ENCODE data around the gene SLC24A5. TPM values are rescaled to one million over a fixed set of nuclear protein-coding genes. Genes with fewer than 3 reads are reported as not detected.

SLC24A5 gene
- total and polyA plus RNA-seq, 8 donors, result 0.19 TPM; not detected in 7

DNA sequence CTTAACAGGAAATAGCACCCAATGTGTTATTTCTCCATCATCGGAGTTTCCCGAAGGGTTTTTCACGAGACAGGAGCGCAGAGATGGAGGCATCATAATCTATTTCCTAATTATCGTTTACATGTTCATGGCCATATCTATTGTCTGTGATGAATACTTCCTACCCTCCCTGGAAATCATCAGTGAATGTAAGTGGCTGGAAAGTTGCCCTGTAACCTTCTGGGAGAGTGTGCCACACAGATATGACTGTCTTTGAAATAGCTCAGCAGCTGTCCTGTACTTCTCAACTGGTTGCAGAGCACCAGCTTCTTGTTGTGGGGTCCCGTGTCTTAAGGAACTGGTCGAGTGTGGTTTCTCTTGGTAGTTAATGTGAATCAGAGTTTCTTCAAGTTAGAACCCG lies 1.1 kb downstream of the SLC24A5 start:
- Histone ChIP-seq H3K4me1 (no peaks in the 10 kb centered on the region), H3K27ac (no peak overlapping the region), H3K27me3 (no peaks in the 10 kb centered on the region), H3K4me3 (no peak overlapping the region), H3K36me3 (no peaks in the 10 kb centered on the region), H3K9me3 (no peaks in the 10 kb centered on the region)
- intact Hi-C loops (cut with DNase I), result no loop called here
- FAIRE-seq, result no peak
- WGBS, 2 donors, result 76 to 83% methylated on average over 8 of the region's 8 CpGs
- TF ChIP-seq, protein P1, sequence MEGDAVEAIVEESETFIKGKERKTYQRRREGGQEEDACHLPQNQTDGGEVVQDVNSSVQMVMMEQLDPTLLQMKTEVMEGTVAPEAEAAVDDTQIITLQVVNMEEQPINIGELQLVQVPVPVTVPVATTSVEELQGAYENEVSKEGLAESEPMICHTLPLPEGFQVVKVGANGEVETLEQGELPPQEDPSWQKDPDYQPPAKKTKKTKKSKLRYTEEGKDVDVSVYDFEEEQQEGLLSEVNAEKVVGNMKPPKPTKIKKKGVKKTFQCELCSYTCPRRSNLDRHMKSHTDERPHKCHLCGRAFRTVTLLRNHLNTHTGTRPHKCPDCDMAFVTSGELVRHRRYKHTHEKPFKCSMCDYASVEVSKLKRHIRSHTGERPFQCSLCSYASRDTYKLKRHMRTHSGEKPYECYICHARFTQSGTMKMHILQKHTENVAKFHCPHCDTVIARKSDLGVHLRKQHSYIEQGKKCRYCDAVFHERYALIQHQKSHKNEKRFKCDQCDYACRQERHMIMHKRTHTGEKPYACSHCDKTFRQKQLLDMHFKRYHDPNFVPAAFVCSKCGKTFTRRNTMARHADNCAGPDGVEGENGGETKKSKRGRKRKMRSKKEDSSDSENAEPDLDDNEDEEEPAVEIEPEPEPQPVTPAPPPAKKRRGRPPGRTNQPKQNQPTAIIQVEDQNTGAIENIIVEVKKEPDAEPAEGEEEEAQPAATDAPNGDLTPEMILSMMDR (IDR thresholded peaks at IDR 0.05), result no peak
- DNase-seq, result no peak
- ATAC-seq, result no peak

DNA sequence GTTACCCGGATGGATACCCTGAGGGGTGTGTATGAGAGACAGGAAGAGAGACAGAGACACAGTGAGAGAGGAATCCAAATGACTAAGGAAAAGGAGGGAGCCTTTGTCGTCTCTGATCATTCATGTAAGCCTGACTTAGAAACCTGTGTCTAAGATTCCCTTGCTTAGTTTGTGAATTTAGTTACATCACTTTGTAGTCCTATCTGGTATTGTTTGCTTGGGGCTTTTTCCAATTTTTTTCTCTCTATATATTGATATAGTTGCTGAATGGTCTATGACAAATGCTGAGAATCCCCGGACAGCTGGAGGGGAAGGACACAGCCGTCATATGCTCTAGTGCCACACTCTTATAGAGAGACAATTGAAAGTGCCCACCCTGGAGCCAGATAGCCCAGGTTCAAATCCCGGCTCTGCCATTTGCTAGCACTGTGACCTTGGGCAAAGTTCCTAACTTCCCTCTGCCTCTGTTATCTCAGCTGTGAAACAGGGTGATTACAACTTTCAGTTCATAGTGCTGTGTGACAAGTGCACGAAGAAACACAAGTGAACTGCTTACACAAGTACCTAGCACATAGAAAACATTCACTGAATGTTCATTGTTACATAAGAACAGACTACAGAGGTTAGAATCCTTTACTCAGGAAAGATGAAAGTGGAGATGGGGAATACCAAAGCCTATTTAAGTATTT lies 6.0 kb downstream of the SLC24A5 start:
- FAIRE-seq (no peak), ATAC-seq (peak; percentile 78 to 94 (median 88)), DNase-seq (peak in 3 of 6 donors; percentile 22 to 38 (median 25))
- intact Hi-C loops (cut with DNase I), result no loop called here
- no peak overlapping the region for H3K4me3 ChIP-seq
- peaks cover 0 to 5% (median 5%) of the 10 kb centered on the region in 3 donors for H3K4me1 ChIP-seq
- no peaks in the 10 kb centered on the region for H3K36me3 ChIP-seq
- TF ChIP-seq, protein P1 (IDR thresholded peaks at IDR 0.05), result no peak
- H3K27ac ChIP-seq, result no peak overlapping the region
- no peaks in the 10 kb centered on the region for H3K9me3 ChIP-seq
- WGBS, 2 donors, result 29 to 43% methylated on average over 6 of the region's 6 CpGs
- no peaks in the 10 kb centered on the region for H3K27me3 ChIP-seq

DNA sequence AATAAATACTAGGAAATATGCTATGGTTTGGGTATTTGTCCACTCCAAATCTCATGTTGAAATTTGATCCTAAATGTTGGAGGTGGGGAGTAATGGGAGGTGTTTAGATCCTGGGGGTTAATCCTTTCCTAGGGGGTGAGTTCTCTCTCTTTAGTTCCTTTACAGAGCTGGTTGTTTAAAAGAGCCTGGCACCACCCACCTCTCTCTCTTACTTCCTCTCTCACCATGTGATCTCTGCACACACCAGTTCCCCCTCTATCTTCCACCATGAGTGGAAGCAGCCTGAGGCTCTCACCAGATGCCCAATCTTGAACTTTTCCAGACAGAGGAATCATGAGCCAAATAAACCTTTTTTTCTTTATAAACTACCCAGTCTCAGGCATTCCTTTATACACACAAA lies 10.5 kb downstream of the SLC24A5 start:
- H3K36me3 ChIP-seq, result no peaks in the 10 kb centered on the region
- no peaks in the 10 kb centered on the region for H3K27me3 ChIP-seq
- no peak for FAIRE-seq
- H3K4me3 ChIP-seq, result no peak overlapping the region
- H3K4me1 ChIP-seq, result peaks cover 0 to 5% (median 5%) of the 10 kb centered on the region in 3 donors
- DNase-seq, result no peak
- ATAC-seq, result no peak
- no peak overlapping the region for H3K27ac ChIP-seq
- no peaks in the 10 kb centered on the region for H3K9me3 ChIP-seq
- TF ChIP-seq, protein P1 (IDR thresholded peaks at IDR 0.05), result no peak
- intact Hi-C loops (cut with DNase I), result no loop called here

DNA sequence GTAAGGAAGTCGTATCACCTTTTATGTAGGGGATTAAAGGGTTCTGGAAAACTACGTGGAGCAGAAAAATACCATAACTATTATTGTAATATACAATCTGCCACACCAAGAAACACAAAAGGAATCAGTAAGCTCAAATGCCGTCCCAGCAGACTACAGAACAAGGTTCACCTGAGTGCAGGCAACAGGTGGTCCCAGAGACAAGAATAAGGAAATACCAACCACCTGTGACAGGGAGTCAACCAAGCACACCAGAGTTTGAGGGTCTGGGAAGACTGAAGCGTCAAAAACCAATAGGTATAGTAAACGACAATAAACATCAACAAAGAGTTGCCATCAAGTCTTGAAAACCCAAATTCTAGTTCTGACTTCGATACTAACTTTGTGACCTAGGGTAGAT lies 12.1 kb downstream of the SLC24A5 start:
- intact Hi-C loops (cut with DNase I), result no loop called here
- Histone ChIP-seq H3K4me3 (no peak overlapping the region), H3K9me3 (no peaks in the 10 kb centered on the region), H3K27me3 (no peaks in the 10 kb centered on the region), H3K36me3 (no peaks in the 10 kb centered on the region), H3K4me1 (peaks cover 0 to under 1% (median under 1%) of the 10 kb centered on the region in 3 donors), H3K27ac (no peak overlapping the region)
- TF ChIP-seq, protein P1 (IDR thresholded peaks at IDR 0.05), result no peak
- 88 to 91% methylated on average over 6 of the region's 6 CpGs for WGBS, 2 donors
- no peak for ATAC-seq
- FAIRE-seq, result no peak
- DNase-seq, result no peak

DNA sequence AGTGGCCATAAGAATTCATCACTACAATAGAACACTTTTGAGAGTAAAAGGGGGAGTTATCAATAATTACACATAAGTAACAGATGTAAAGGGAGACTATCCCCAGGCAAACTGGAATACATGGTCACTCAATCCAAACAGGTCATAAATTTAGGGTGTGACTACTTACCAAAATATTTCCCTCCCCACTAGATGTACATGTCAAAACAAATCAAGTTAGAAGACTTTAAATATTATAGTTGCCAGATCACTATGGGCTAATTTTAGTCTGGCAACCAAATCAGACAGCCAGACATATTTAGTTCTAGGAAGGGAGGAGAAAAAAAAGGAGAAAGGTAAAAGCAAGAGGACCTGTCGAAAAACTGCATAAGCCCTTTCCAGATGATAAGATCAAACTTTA lies 23.1 kb downstream of the SLC24A5 start:
- Histone ChIP-seq H3K27ac (no peak overlapping the region), H3K27me3 (no peaks in the 10 kb centered on the region), H3K4me1 (no peaks in the 10 kb centered on the region), H3K4me3 (no peak overlapping the region), H3K36me3 (peaks cover 0 to 5% (median 4%) of the 10 kb centered on the region in 3 donors), H3K9me3 (no peaks in the 10 kb centered on the region)
- no peak for FAIRE-seq
- ATAC-seq, result no peak
- intact Hi-C loops (cut with DNase I), result no loop called here
- TF ChIP-seq, protein P1 (IDR thresholded peaks at IDR 0.05), result no peak
- 96 to 97% methylated on average over 1 of the region's 1 CpG for WGBS, 2 donors
- DNase-seq, result no peak

All from pancreas (tissue), 10 donors.